ENCODE results near the gene WFDC5.

GRCh38 chr20:45152405-45152804 is 37.4 kb upstream of the WFDC5 start:
- TF ChIP-seq, protein P1, sequence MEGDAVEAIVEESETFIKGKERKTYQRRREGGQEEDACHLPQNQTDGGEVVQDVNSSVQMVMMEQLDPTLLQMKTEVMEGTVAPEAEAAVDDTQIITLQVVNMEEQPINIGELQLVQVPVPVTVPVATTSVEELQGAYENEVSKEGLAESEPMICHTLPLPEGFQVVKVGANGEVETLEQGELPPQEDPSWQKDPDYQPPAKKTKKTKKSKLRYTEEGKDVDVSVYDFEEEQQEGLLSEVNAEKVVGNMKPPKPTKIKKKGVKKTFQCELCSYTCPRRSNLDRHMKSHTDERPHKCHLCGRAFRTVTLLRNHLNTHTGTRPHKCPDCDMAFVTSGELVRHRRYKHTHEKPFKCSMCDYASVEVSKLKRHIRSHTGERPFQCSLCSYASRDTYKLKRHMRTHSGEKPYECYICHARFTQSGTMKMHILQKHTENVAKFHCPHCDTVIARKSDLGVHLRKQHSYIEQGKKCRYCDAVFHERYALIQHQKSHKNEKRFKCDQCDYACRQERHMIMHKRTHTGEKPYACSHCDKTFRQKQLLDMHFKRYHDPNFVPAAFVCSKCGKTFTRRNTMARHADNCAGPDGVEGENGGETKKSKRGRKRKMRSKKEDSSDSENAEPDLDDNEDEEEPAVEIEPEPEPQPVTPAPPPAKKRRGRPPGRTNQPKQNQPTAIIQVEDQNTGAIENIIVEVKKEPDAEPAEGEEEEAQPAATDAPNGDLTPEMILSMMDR (IDR thresholded peaks at IDR 0.05): no peak
- no peak for TF ChIP-seq POLR2A (IDR thresholded peaks at IDR 0.05)

Measured in thyroid gland (tissue), 4 donors.